H1 (cell line): ENCODE measurements around the gene DRC1. TPM values are rescaled to one million over a fixed set of nuclear protein-coding genes. Genes with fewer than 3 reads are reported as not detected.

Experiments used
- CTCF ChIA-PET: fragments of 300-600 bp; sonication (Branson Sonifier 250); formaldehyde crosslinking; loops from one replicate; lab custom pipeline; 2021; ENCODE audit not compliant: partially characterized antibody; lab: Charles Lee
- POLR2A ChIA-PET: fragments of 300-600 bp; sonication (Branson Sonifier 250); formaldehyde crosslinking; loops from one replicate; lab custom pipeline; 2021; ENCODE audit warnings: inconsistent platforms; ENCODE audit not compliant: partially characterized antibody; lab: Charles Lee
- DNase-seq, 2 experiments: peaks; one replicate each; pipeline versions ENCODE4 v3.0.0 to v3.0.0-alpha.2; 2010 to 2022; ENCODE audit warnings: low spot score in 2 of 2, low read depth in 1 of 2, mixed read lengths in 1 of 2
- FAIRE-seq: peaks from 2 replicates; lab custom pipeline; 2011; peaks lifted over from hg19 to GRCh38; lab: Jason Lieb, UNC
- H2AFZ ChIP-seq: 2 replicates; pipeline ENCODE4 v1.8.1; 2012; ENCODE audit warnings: low read length, inconsistent platforms
- H2AK5ac ChIP-seq: 2 replicates; pipeline ENCODE4 v1.6.1; 2013; ENCODE audit warnings: low read depth, low read length
- H2BK120ac ChIP-seq: replicated peaks from 2 replicates; pipeline ENCODE3; 2013; ENCODE audit warnings: low read depth, low read length, inconsistent platforms
- H2BK12ac ChIP-seq: 2 replicates; pipeline ENCODE4 v1.6.1; 2013; ENCODE audit warnings: low read depth, low read length
- H2BK15ac ChIP-seq: 2 replicates; pipeline ENCODE4 v1.6.1; 2013; ENCODE audit warnings: low read length
- H2BK20ac ChIP-seq: 2 replicates; pipeline ENCODE4 v1.6.1; 2013; ENCODE audit warnings: low read length
- H2BK5ac ChIP-seq: 2 replicates; pipeline ENCODE4 v1.6.1; 2013; ENCODE audit warnings: low read depth, low read length
- H3K14ac ChIP-seq: 2 replicates; pipeline ENCODE4 v1.6.1; 2013; ENCODE audit warnings: inconsistent platforms; ENCODE audit not compliant: insufficient read length
- H3K18ac ChIP-seq: 2 replicates; pipeline ENCODE4 v1.6.1; 2013; ENCODE audit warnings: low read length; ENCODE audit errors: extremely low read depth
- H3K23ac ChIP-seq: 2 replicates; pipeline ENCODE4 v1.6.1; 2013; ENCODE audit warnings: inconsistent platforms; ENCODE audit not compliant: insufficient read length
- H3K23me2 ChIP-seq: 2 replicates; pipeline ENCODE4 v1.6.1; 2013; ENCODE audit warnings: low read depth, low read length
- H3K27ac ChIP-seq: 2 replicates; pipeline ENCODE4 v1.6.1; 2011; ENCODE audit warnings: low read depth, low read length, inconsistent platforms
- H3K27me3 ChIP-seq, 4 experiments: replicated peaks in 1 of 4; 1 replicate in 1 of 4; 2 replicates in 3 of 4; pipeline versions ENCODE4 v1.6.1 to v1.8.1; 2011 to 2013; ENCODE audit warnings: low read length in 3 of 4, mild to moderate bottlenecking in 3 of 4, inconsistent platforms in 2 of 4, mixed read lengths in 2 of 4, moderate library complexity in 1 of 4; ENCODE audit not compliant: control insufficient read depth in 3 of 4, insufficient read depth in 3 of 4; ENCODE audit errors: extremely low read depth in 1 of 4
- H3K36me3 ChIP-seq, 4 experiments: 2 replicates each; pipeline versions ENCODE4 v1.6.1 to v1.8.1; 2011 to 2013; ENCODE audit warnings: mild to moderate bottlenecking in 4 of 4, low read length in 3 of 4, moderate library complexity in 2 of 4, control low read depth in 1 of 4, inconsistent platforms in 1 of 4; ENCODE audit not compliant: insufficient read depth in 4 of 4, control insufficient read depth in 2 of 4
- H3K4ac ChIP-seq: replicated peaks from 2 replicates; pipeline ENCODE3; 2013; ENCODE audit warnings: low read length, low read depth, mixed read lengths, inconsistent platforms; ENCODE audit not compliant: insufficient read length
- H3K4me1 ChIP-seq, 4 experiments: replicated peaks in 1 of 4; 1 replicate in 1 of 4; 2 replicates in 3 of 4; pipeline versions ENCODE4 v1.6.1 to v1.8.1; 2011 to 2013; ENCODE audit warnings: low read length in 3 of 4, inconsistent platforms in 2 of 4, mixed read lengths in 1 of 4; ENCODE audit not compliant: insufficient read depth in 4 of 4, control insufficient read depth in 3 of 4
- H3K4me2 ChIP-seq, 2 experiments: 2 replicates each; pipeline versions ENCODE4 v1.6.1 to v1.8.1; 2011 to 2013; ENCODE audit warnings: low read depth in 2 of 2, low read length in 2 of 2, control low read depth in 1 of 2, inconsistent platforms in 1 of 2, mild to moderate bottlenecking in 1 of 2; ENCODE audit not compliant: insufficient read depth in 1 of 2
- H3K4me3 ChIP-seq, 4 experiments: fragments of 200-600, 300-600 bp in 1 of 4; sonication (generic), shearing (Covaris generic), sonication (Bioruptor Twin) in 1 of 4; 2 replicates each; pipeline versions ENCODE4 v1.5.1 to v1.8.1; 2011 to 2016; ENCODE audit warnings: low read length in 4 of 4, low read depth in 3 of 4, control low read depth in 2 of 4, inconsistent platforms in 2 of 4, mild to moderate bottlenecking in 2 of 4, mixed read lengths in 1 of 4, moderate library complexity in 1 of 4; ENCODE audit not compliant: insufficient read depth in 2 of 4; ENCODE audit errors: extremely low read depth in 1 of 4
- H3K56ac ChIP-seq: replicated peaks from 2 replicates; pipeline ENCODE3; 2013; ENCODE audit warnings: low read depth, mild to moderate bottlenecking, mixed read lengths, low read length, inconsistent platforms; ENCODE audit not compliant: insufficient read length
- H3K79me1 ChIP-seq: 2 replicates; pipeline ENCODE4 v1.6.1; 2013; ENCODE audit warnings: low read depth, low read length, control low read depth
- H3K79me2 ChIP-seq, 2 experiments: 2 replicates each; pipeline versions ENCODE4 v1.6.1 to v1.8.1; 2012 to 2013; ENCODE audit warnings: low read length in 2 of 2, mild to moderate bottlenecking in 2 of 2, inconsistent platforms in 1 of 2; ENCODE audit not compliant: insufficient read depth in 2 of 2, control insufficient read depth in 1 of 2
- H3K9ac ChIP-seq, 4 experiments: replicated peaks in 1 of 4; 1 replicate in 1 of 4; 2 replicates in 3 of 4; pipeline versions ENCODE4 v1.6.1 to v1.8.1; 2011 to 2013; ENCODE audit warnings: low read depth in 3 of 4, low read length in 3 of 4, control low read depth in 2 of 4, mild to moderate bottlenecking in 2 of 4, moderate library complexity in 2 of 4, inconsistent platforms in 1 of 4; ENCODE audit errors: extremely low read depth in 1 of 4
- H3K9me3 ChIP-seq, 2 experiments: 2 replicates each; pipeline versions ENCODE4 v1.6.1 to v1.8.1; 2012 to 2013; ENCODE audit warnings: mild to moderate bottlenecking in 2 of 2, moderate library complexity in 2 of 2, control low read depth in 1 of 2, inconsistent platforms in 1 of 2, low read depth in 1 of 2, low read length in 1 of 2, mixed read lengths in 1 of 2; ENCODE audit not compliant: insufficient read depth in 2 of 2
- H4K20me1 ChIP-seq, 2 experiments: replicated peaks in 1 of 2; 2 replicates each; pipeline versions ENCODE3 to v1.8.1; 2011 to 2013; ENCODE audit warnings: inconsistent platforms in 2 of 2, low read length in 2 of 2, mild to moderate bottlenecking in 1 of 2; ENCODE audit not compliant: insufficient read depth in 2 of 2, control insufficient read depth in 1 of 2
- H4K5ac ChIP-seq: 2 replicates; pipeline ENCODE4 v1.6.1; 2013; ENCODE audit warnings: low read length, low read depth, mixed read lengths, inconsistent platforms; ENCODE audit not compliant: insufficient read length
- H4K8ac ChIP-seq: 2 replicates; pipeline ENCODE4 v1.8.0; 2013; ENCODE audit warnings: mild to moderate bottlenecking, moderate library complexity, low read length, inconsistent platforms; ENCODE audit not compliant: insufficient read depth; ENCODE audit errors: extremely low read depth
- H4K91ac ChIP-seq: replicated peaks from 2 replicates; pipeline ENCODE3; 2013; ENCODE audit warnings: low read length, mixed read lengths, inconsistent platforms; ENCODE audit not compliant: insufficient read length
- BRCA1 ChIP-seq: IDR thresholded peaks from 2 replicates; pipeline ENCODE4 v1.6.1; 2012; ENCODE audit warnings: low read depth, low read length, improper control_type of control experiment
- CBX5 ChIP-seq: fragments of 300-800, 300-1000 bp; sonication (generic); IDR thresholded peaks from 2 replicates; pipeline ENCODE4 v1.7.1; 2016; ENCODE audit warnings: antibody characterized with exemption, low read length, low read depth
- EP300 ChIP-seq, 2 experiments: IDR thresholded peaks; 1 replicate in 1 of 2; 2 replicates in 1 of 2; pipeline ENCODE4 v1.6.1; 2011 to 2012; ENCODE audit warnings: low read depth in 2 of 2, low read length in 2 of 2, mild to moderate bottlenecking in 2 of 2, borderline replicate concordance in 1 of 2, inconsistent platforms in 1 of 2, moderate library complexity in 1 of 2
- FOSL1 ChIP-seq: IDR thresholded peaks from 2 replicates; pipeline ENCODE4 v1.6.1; 2011; ENCODE audit warnings: mild to moderate bottlenecking, low read depth, low read length, moderate library complexity; ENCODE audit not compliant: insufficient read depth
- GABPA ChIP-seq: IDR thresholded peaks from 2 replicates; pipeline ENCODE4 v1.6.1; 2011; ENCODE audit warnings: mild to moderate bottlenecking, low read length, moderate library complexity, borderline replicate concordance; ENCODE audit not compliant: insufficient read depth
- KDM1A ChIP-seq: fragments of 200-600, 300-600 bp; sonication (generic); IDR thresholded peaks from 2 replicates; pipeline ENCODE4 v1.7.1; 2016; ENCODE audit warnings: mild to moderate bottlenecking, low read length, borderline replicate concordance
- SIRT6 ChIP-seq: IDR thresholded peaks from one replicate; pipeline ENCODE4 v1.7.1; 2012; ENCODE audit warnings: low read length, inconsistent platforms
- ZNF274 ChIP-seq: IDR thresholded peaks from 2 replicates; pipeline ENCODE4 v1.7.0; 2012; ENCODE audit warnings: low read length, borderline replicate concordance; ENCODE audit errors: extremely low read depth
- WGBS, 2 experiments: shearing (Covaris generic) in 1 of 2; methylation state at CpG; one replicate each; pipeline versions ENCODE4 v1.1.6 to v1.1.7; 2013 to 2015; ENCODE audit warnings: low lambda C conversion rate in 2 of 2, mixed read lengths in 2 of 2, inconsistent platforms in 1 of 2, low coverage in 1 of 2, missing lambda C conversion rate in 1 of 2; ENCODE audit not compliant: insufficient replicate concordance in 2 of 2, insufficient coverage in 1 of 2, insufficient read length in 1 of 2; ENCODE audit errors: extremely low coverage in 1 of 2, missing lambda C conversion rate in 1 of 2; 5-methylcytosine and 5-hydroxymethylcytosine counted together
- polyA plus RNA-seq, 7 experiments: library from polyadenylated mRNA; depleted of rRNA in 3 of 7; stranded (reverse) in 5 of 7; unstranded in 2 of 7; fragments of >200 nt in 5 of 7; fragments of 200-250 nt in 2 of 7; gene quantifications; 1 replicate in 5 of 7; 2 replicates in 1 of 7; 4 replicates in 1 of 7; pipeline versions ENCODE4 v1.2.1 to v1.2.3, GENCODE V29; 2011 to 2013; ENCODE audit warnings: missing spikeins in 2 of 7, mixed read lengths in 2 of 7
- total RNA-seq: library from RNA; stranded (reverse); fragmentation: NEBNext Ultra II Directional; extraction: Animal tissue kit (Norgen Biotek cat#: 25700); gene quantifications from 2 replicates; pipeline ENCODE4 v1.2.1, GENCODE V29; 2021

DRC1 gene
- total and polyA plus RNA-seq, 2 of the 8 experiments (the other 6 are each of a cell fraction or from before 2014, with no cell fraction given) = 0.08 TPM; not detected in 1

DNA sequence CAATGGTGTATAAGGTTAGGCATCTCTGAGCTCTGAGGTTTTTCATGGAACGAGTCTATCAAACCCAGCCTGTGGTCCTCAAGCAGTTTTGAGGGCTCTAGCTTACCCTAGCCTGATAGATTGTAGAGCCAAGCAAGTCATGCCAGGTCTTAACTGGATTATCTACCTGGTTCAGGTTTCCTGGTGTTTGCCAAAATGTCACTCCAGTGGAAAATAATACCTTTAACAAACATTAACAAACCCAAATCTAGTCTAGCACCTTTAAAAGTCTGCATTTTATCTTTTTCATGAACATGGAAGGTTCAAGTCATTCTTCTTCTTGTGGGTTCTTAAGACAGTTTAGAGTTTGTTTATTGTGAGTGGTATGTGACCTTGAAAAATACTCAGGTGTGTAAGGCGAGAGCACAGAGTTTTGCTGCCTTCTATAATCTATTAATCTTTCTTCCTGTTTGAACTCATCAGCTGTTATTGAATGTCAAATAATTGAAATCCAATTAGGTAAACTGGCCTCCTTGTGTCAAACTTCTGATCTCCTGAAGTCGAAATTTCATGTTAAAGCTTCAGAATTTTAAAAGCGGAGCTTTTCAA, 41.7 kb upstream of the DRC1 start:
- no peak overlapping the region for H2BK20ac ChIP-seq
- no peak overlapping the region for H3K14ac ChIP-seq
- no peak overlapping the region for H2BK12ac ChIP-seq
- no peak overlapping the region for H4K5ac ChIP-seq
- no peak overlapping the region for H3K4ac ChIP-seq
- H4K91ac ChIP-seq = no peak overlapping the region
- no peak for DNase-seq
- no peaks in the 10 kb centered on the region for H3K23me2 ChIP-seq
- peaks cover 0 to 3% (median under 1%) of the 10 kb centered on the region in 4 experiments; a peak in 3 of 7 replicates for H3K4me1 ChIP-seq
- no peaks in the 10 kb centered on the region; a peak in 1 of 8 replicates for H3K36me3 ChIP-seq
- POLR2A ChIA-PET = interaction anchor here (0.6 to 1.7 kb wide), 2 partner anchors 8 to 60 kb away, joined by 3 read pairs; no protein-coding TSS in a partner anchor
- H3K9me3 ChIP-seq = no peaks in the 10 kb centered on the region
- no peak overlapping the region for H2BK120ac ChIP-seq
- no peak overlapping the region for H2BK5ac ChIP-seq
- no peak overlapping the region for H2AFZ ChIP-seq
- H3K79me1 ChIP-seq = peaks cover 8% of the 10 kb centered on the region
- CTCF ChIA-PET = no interaction called here
- H4K8ac ChIP-seq = no peak overlapping the region
- H4K20me1 ChIP-seq = peaks cover 11 to 15% of the 10 kb centered on the region in 2 experiments
- no peak overlapping the region for H3K23ac ChIP-seq
- H3K4me2 ChIP-seq = no peak overlapping the region
- H2BK15ac ChIP-seq = no peak overlapping the region
- H3K4me3 ChIP-seq = no peak overlapping the region
- H3K27ac ChIP-seq = no peak overlapping the region
- 93% methylated on average over 4 of the region's 4 CpGs; no CpG with 5 or more reads in 1 of the 2 experiments for WGBS, 2 experiments
- FAIRE-seq = no peak
- no peak overlapping the region for H2AK5ac ChIP-seq
- H3K79me2 ChIP-seq = peaks cover 6 to 77% of the 10 kb centered on the region in 2 experiments; a peak in 3 of 4 replicates
- H3K56ac ChIP-seq = no peak overlapping the region
- no peaks in the 10 kb centered on the region for H3K27me3 ChIP-seq
- H3K18ac ChIP-seq = no peak overlapping the region
- no peak overlapping the region for H3K9ac ChIP-seq
- no peak for TF ChIP-seq CBX5
- no peak for TF ChIP-seq ZNF274
- no peak for TF ChIP-seq EP300 (IDR thresholded peaks at IDR 0.05; ENCODE audit: borderline replicate concordance in 1 of 2, low read depth in 2 of 2, low read length in 2 of 2)
- no peak for TF ChIP-seq BRCA1
- no peak for TF ChIP-seq GABPA
- no peak for TF ChIP-seq KDM1A
- no peak for TF ChIP-seq SIRT6
- no peak for TF ChIP-seq FOSL1
